ENCODE results near the gene AGBL3. TPM values are rescaled to one million over a fixed set of nuclear protein-coding genes. Genes with fewer than 3 reads are reported as not detected.
"Not testable (repeated sequence)": the region's sequence is repeated elsewhere in the genome, so short reads cannot be mapped to it uniquely, and the experiment has no call there.

The AGBL3 gene
- total RNA-seq, 1 donor from 2014 or later: 1.4 TPM

DNA sequence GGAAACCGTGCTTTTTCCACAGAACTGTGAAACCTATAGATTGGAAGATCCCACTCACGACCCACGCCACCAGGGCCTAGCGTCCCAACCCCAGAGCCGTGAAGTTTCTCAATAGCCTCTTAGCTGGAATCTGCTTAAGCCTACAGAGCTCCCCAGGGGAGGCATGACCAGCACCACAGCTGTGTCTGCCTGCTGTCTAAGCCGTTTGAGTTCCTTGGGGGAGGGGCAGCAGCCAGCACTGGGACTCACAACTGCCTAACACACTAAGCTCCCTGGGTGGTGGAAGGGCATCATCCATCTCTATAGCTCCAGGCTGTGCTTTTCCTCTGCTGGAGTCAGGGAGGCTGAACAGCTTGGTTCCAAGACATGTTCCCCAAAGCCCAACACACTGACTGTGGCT lies 135.6 kb downstream of the AGBL3 start:
- intact Hi-C loops (cut with DNase I): no loop called here
- DNase-seq (ENCODE audit: low spot score): no peak

DNA sequence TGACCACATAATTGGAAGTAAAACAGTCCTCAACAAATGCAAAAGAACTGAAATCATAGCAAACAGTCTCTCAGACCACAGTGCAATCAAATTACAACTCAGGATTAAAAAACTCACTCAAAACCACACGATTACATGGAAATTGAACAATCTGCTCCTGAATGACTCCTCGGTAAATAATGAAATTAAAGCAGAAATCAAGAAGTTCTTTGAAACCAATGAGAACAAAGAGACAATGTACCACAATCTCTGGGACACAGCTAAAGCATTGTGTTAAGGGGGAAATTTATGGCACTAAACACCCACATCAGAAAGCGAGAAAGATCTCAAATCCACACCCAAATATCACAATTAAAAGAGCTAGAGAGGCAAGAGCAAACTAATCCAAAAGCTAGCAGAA lies 138.3 kb downstream of the AGBL3 start:
- DNase-seq (ENCODE audit: low spot score); intact Hi-C loops (cut with DNase I): not testable (repeated sequence)

DNA sequence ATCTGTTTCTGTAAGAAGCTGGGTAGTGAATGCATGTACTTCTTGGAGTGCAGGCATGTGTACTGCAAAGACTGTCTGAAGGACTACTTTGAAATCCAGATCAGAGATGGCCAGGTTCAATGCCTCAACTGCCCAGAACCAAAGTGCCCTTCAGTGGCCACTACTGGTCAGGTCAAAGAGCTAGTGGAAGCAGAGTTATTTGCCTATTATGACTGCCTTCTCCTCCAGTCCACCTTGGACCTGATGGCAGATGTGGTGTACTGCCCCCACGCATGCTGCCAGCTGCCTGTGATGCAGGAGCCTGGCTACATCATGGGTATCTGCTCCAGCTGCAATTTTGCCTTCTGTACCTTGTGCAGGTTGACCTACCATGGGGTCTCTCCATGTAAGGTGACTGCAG lies 142.6 kb downstream of the AGBL3 start:
- intact Hi-C loops (cut with DNase I): no loop called here
- no peak for DNase-seq (ENCODE audit: low spot score)

DNA sequence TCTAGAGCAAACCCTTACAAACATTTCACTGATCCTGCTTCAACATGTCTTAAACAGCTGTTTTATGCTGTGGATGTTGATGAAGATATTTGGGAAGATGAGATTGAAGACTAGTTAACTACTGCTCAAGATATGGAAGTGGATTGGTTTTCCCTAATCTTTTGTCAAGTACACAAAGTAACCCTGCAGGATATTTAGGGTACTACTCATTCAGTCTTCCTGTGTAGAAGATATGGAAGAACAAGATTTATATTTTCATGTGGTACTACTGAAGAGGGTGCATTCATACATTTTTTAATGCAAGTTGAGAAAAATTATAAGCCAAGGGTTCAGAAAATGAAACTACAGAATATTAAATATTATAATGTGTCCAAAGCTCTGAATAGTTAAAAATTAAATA lies 143.3 kb downstream of the AGBL3 start:
- DNase-seq (ENCODE audit: low spot score): no peak
- intact Hi-C loops (cut with DNase I): no loop called here

DNA sequence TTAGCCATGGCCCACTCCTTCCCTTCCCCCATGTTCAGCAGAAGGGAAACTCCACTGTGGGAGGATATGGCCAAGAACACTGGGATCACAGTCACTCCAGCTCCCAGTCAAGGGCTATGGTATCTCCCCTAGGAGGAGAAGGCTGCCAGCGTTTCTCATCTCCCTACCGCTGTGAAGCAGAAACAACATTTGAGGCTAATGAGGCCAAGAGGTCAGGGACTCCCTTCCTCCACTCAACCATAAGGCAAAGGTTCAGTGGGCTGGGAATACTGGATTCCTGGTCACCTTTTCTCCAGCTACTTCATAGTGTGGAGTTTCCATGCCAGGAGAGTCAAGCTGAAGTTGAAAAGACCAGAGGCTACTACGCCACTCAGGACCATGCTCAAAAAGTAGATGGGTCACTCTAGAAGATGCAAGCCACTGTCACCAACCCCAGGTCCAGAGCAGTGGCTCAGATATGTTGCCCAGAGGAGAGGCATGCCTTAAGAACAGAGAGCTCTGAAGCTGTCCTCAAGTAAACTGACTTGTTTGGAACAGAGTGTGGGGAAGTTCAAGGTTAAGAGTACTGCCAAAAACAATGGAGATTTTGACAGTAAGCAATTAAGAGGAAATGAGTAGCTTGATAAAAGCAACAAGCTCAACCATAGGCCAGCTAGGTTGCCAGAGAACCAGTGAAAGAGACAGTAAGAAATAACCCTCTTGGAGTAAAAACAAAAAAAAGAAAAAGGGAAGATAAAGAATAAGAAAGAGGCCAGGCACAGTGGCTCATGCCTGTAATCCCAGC lies 157.8 kb downstream of the AGBL3 start:
- DNase-seq (ENCODE audit: low spot score): no peak
- intact Hi-C loops (cut with DNase I): no loop called here

DNA sequence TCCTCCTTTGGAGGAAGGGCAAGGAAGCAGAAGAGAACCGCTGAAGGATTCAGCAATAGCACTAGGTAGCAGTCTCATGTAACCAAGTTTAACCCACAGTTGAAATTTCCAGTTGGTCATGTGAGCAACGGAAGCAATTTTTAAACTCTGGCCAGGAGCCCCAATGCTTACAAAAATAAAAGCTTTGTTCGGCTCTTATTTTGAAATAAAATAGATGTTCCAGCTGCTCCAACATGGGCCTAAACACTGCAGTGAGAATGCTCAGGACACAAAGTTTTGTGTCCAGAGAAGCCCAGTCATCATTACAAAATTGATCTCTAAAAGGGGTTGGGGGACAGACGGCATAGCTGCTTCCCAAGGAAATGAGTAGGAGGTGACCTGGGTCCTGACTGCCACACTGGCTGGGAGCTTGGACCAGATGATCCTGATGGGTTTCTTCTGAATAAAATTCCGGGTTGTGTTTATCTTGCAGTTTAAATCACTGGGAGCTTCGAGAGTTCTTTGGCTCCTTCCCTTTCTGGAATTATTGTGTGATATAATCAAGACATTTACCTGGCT lies 161.1 kb downstream of the AGBL3 start:
- DNase-seq (ENCODE audit: low spot score): no peak
- intact Hi-C loops (cut with DNase I): loop anchor here (1.0 to 5.0 kb wide), 3 partner anchors 13 to 160 kb away; partner anchors contain the start of genes AGBL3 and CYREN

DNA sequence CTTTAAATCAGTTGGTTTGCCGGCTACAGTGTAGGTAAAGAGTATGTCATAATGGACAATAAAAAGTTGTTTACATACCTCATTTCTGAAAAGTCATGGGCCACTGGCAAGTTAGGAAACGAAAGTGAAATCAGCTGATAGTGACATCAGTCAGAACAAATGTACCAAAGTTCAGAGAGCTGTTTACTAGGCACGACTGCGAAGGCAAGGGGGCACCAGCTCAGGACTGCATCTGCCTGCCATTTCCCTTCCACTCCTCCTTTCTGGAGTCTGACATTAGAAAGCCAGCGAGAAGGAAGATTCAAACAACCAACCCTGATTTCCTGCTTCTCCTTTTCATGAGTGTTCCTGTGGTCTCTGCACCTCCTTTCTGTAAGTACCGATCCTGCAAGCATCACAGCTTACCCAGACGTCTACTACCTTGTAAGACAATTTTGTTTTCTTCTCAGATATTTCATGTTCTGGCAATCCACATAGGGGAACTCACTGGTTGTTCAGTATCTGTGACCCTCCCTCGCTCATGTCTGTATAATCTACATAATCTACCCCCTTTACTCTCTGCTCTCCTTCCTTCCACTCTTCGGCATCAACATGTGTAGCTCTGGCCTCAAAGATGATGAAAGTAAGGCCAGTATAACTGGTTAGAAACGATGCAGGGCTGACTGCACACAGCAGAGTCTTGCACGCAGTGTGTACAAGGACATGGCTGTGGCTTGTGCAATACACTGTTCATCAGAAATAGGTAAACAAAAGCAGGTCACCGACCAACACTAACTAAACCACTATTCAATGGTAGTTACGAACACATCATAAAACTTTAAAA lies 161.8 kb downstream of the AGBL3 start, which contains the start of gene TMEM140:
TSS of gene TMEM140 (plus strand) at position 174 of the 823 bp plus-strand sequence. CDS start 16,370 bp downstream, outside the sequence.
- no peak for DNase-seq (ENCODE audit: low spot score)
- intact Hi-C loops (cut with DNase I): loop anchor here (1.0 to 5.0 kb wide), 3 partner anchors 13 to 161 kb away; partner anchors contain the start of genes AGBL3 and CYREN

DNA sequence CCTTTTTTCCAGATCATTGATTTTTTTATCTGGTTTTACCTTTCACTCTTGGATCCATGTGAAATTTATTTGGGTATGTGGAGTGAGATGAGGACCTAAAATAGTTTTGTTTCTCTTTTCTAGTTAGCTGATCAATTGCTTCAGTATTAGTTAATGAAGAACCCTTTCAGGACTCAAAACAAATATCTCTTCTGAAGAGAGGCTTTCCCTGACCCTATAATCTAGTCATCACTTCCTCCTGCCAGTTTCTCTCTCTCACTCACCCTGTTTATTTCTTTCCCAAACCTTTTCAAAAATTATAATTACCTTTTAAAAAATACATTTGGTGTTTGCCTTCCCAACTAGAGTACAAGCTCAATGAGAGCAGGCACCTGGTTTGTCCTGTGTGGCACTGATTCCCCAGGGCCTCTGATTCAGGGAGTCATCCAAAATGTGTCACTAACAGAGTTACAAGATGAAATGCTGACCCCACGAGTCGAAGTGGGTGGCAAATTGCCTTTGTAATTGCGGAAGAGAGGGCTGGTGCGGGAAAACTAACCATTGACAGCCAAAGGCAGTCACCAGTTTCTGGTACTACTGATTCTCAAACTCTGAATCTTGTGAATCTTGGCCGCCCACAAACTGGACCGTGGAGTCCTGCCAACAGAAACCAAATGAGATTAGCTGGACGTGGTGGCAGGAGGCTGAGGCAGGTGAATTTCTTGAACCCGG lies 163.9 kb downstream of the AGBL3 start:
- no peak for DNase-seq (ENCODE audit: low spot score)
- intact Hi-C loops (cut with DNase I): no loop called here

DNA sequence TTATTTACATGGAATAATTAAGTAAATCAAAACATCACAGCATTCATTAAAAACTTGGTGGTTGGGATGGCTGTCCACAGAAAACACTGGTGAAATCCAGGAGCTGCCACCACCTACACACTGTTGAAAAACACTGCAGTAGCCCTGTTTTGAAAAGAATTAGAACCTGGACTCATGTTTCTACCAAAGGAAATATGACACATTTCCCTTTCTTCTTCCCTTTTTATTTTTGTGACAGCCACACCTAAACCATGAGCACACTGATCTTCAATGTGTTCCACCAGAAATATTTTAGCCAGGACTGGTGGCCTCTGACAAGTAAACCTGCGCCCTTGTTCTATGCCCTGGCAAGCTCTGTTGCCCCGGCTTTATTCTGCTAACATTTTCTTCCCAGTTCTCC lies 164.8 kb downstream of the AGBL3 start:
- intact Hi-C loops (cut with DNase I): no loop called here
- DNase-seq (ENCODE audit: low spot score): no peak

DNA sequence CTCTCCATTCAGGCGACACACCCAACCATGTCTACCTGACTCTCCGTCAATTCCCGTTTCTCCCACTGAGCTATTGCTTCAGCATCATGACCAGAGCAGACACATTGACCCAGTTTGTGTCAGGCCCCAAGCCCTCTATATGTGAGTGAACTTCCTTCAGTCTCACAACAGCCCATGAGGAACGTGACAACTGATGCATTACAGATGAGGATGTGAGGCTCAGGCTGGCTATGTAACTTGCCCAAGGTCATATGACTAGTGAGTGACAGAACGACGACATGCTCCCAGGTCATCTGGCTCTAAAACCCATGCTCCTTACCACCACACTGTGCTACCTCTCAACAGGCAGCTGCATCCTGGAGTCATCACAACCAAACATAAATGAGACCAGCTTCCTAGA lies 165.2 kb downstream of the AGBL3 start:
- intact Hi-C loops (cut with DNase I): no loop called here
- DNase-seq (ENCODE audit: low spot score): no peak

DNA sequence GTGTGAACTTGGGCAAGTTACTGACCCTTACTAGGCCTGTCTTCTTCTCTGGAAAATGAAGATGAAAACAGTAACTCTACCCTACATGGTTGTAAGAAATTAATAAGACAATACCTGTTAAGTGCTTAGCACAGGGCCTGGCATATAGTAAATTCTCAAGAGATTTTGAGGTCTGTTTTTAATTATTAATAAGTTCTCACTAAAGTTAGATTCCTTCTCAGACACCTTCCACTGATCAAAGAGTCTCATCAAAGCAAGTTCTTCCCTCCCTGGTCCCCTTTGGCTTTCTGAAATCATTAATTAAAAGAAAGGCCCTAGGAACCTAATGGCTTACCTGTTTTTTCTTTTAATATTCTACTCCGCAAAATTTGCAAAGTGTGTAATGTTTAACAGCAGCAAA lies 166.1 kb downstream of the AGBL3 start:
- intact Hi-C loops (cut with DNase I): no loop called here
- no peak for DNase-seq (ENCODE audit: low spot score)

DNA sequence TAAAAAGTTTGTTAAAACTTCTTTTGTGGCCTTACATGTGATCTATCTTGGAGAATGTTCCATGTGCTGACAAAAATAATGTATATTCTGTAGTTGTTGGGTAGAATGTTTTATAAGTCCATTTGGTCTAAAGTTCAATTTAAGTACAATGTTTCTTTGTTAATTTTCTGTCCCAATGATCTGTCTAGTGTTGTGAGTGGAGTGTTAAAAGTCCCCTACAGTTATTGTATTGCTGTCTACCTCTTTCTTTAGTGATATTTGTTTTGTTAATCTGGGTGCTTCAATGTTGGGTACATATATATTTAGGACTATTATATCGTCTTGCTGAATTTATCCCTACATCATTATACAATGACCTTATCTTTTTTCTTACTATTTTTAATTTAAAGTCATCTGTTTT lies 168.4 kb downstream of the AGBL3 start:
- intact Hi-C loops (cut with DNase I): no loop called here
- DNase-seq (ENCODE audit: low spot score): no peak

DNA sequence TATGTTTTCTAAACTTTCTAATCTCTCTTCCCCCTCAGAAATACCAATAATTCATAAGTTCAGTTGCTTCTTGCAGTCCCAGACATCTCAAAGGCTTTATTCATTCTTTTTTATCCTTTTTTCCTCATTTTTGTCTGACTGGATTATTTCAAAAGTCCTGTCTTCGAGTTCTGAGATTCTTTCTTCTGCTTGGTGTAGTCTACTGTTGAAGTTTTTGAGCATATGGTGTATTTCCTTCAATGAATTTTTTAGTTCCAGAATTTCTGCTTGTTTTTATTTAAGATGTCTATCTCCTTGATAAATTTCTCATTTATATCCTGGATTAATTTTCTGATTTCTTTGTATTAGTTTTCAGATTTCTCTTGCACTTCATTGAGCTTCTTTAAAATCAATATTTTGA lies 170.0 kb downstream of the AGBL3 start:
- DNase-seq (ENCODE audit: low spot score): no peak
- intact Hi-C loops (cut with DNase I): no loop called here

DNA sequence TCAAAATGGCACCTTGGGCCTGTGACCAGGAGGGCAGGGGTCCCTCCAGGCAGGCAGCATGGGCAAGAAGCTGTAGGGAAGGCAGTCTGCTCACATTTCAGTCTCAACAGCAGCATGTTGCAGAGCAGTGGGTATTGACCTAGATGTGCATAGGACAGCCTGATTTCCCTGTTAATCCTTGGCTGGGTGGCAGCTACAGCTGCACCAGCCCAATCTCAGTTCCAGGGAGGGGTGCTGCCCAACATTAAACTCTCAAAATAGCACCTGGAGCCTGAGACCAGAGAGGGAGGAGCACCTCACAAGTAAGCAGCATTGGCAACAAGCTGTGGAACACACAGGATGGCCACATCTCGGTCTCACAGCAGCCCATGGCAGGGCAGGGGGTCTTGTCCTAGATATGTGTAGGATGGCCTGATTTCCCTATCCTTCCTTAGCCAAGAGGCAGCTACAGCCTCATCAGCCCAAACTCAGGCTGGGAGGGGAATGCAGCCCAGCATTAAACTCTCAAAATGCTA lies 171.9 kb downstream of the AGBL3 start:
- intact Hi-C loops (cut with DNase I): no loop called here
- no peak for DNase-seq (ENCODE audit: low spot score)

DNA sequence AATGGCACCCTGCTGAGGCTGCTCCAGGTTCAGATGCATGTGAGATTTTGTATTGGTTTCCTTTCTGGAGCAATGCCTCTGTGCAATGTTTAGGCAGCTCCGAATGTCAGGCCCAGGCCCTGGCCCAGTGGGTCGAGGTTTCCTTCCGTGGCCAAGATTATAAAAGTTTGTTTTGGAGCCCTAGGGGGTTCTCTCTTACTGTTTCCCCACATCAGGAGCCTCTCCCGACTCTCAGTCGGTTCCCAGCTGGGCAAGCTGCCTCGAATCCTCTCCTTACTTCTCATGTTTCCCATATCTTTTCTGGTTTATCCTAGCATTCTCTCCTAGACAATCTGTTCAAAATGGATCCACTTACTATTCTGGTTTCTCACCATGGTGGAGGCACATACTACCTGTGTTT lies 172.6 kb downstream of the AGBL3 start:
- DNase-seq (ENCODE audit: low spot score): no peak
- intact Hi-C loops (cut with DNase I): no loop called here

DNA sequence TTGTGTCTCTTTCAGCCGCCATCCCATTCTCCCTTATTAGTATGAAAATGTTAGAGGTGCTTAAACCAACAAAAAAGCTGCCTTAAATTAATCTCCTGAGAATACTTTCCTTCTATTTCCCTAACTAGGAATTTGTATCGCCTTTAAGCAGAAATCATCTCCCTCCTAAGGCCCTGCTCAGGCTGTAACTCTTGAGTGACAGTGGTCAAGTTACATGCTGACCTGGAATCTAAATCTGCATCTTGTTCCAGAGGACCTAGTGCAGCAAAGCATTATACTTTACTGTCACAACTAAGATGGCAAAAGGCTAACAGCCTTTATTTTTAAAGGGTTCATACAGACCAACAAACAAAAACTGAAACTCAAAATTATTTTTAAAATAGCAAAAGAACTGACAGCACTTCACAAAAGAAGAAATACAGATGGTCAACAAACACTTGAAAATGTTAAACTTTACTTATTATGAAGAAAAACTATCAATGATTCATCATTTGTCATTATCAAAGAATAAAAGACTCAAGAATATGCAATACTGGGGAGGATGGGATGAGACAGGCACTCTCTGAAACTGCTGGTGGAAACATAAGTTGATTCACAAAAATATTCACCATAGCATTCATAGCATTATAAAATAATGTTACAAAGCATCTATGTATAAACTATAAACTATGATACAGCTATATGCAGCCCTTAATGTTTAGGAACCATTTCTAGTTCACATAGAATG lies 173.2 kb downstream of the AGBL3 start:
- no peak for DNase-seq (ENCODE audit: low spot score)
- intact Hi-C loops (cut with DNase I): loop anchor here (2.0 kb wide), 1 partner anchor 13 kb away; no protein-coding TSS in a partner anchor

DNA sequence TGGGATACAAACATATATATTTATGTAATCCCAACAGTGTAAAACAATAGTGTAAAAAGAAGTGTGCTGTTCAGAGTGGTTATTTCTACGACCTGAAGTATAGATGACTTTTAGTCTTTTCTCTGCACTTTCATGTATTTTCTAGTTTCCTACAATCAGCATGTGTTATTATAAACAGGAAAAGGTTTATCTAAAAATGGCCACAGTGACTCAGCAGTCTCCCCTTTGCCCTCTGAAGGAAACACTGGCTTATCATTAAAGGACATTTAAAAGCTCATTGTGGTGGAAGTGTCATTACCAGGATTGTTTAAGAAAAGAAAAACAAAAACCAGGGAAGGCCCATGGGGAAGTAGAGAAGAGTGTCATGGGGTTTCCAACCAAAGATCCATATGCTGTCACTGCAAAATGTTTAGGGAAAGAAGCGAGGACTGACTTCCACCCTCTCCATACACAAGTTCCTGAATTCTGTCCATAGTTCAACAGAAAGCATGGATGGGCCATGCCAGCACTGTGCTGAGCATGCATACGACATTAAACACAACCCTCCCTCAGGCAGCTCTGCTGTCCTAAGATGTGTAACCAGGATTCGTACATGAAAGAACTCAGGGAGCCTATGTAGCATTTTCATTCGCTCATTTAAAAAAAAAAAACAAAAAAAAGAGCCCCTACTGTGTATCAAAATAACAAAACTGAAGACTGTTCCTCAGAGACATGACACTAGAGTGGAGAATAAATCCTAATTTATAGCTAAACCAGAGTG lies 174.0 kb downstream of the AGBL3 start:
- no peak for DNase-seq (ENCODE audit: low spot score)
- intact Hi-C loops (cut with DNase I): loop anchor here (2.0 kb wide), 1 partner anchor 13 kb away; no protein-coding TSS in a partner anchor
